GM21367 (cell line): ENCODE results near the gene WWOX.

Experiments used
- ATAC-seq: cut with Tn5 transposase; IDR thresholded peaks from one replicate; pipeline ENCODE4 v1.9.1; 2021; ENCODE audit not compliant: unreplicated experiment

Gene WWOX

DNA sequence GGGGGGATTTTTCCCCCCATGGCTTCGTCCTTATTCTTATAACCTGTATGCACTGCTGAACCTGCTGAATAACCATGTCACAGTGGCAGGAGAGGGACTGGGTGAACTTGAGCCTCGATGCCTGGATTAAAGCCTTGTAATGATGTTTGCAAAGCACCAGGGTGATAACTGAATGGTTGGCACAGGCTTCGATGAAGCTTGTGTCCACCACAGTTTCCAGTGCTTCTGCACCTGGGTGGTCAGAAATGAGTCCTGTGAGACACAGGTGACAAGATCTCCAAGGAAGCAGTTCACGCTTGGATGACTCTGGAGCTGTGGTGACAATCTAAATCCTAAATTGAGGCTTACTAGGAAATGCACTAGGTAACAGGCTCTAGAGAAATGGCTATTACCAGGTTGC lies 771.8 kb downstream of the WWOX start:
- no peak for ATAC-seq

GRCh38 chr16:78876671-78877070 lies 777.2 kb downstream of the WWOX start:
- no peak for ATAC-seq

GRCh38 chr16:78877114-78877655 lies 777.7 kb downstream of the WWOX start:
- ATAC-seq: no peak

GRCh38 chr16:78878570-78878969 lies 779.1 kb downstream of the WWOX start:
- ATAC-seq: no peak

DNA sequence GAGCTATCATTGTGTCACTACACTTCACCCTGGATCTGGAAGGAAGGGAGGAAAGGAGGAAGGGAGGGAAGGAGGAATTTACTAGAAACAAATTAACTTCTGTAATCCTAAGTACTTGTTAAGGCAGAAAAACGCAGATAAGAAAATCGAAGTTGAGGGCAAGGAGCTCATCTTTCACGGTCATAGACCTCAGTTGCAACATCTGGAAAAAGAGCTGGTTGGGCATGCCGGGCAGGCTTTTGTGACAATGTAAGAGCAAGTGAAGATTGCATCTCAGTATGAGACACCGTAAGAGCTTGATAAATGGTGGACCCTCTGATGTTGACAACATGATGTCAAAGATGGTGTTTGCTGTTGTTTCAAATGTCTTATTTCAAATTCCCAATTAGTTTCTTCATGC lies 779.6 kb downstream of the WWOX start:
- no peak for ATAC-seq

DNA sequence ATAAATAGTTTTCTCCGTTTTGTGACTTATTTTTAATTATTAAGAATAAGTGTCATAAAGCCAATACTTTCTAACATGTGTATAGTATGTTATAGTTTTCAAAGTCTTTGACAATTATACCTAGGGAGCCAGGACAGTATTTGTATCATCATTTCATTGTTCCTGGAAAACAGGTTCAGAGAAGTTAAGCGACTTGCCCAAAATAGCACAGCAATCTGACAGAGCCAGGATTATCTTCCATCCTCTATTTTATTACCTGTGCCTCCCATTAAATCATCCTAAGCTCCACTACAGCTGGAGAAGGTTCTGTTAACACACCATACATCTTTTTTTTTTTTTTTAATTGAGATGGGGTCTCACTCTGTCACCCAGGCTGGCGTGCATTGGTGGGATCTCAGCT lies 782.7 kb downstream of the WWOX start:
- no peak for ATAC-seq

- no peak for ATAC-seq
Observed at GRCh38 chr16:78882751-78883150, 783.3 kb downstream of the WWOX start.

DNA sequence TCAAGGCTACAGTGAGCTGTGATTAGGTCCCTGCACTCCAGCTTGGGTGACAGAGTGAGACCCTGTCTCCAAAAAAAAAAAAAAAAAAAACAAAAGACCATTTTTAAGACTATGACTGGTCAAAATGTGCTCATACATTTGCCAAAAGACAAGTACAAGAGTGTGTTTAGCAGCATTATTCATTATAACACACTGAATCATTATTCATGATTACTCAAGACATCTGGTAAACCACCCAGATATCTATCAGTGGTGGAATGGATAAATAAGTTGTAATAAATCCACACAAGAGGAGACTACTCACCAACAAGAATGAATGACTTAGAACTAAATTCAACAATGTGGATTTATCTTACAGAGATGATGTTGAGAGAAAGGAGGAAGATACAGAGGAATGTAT lies 784.8 kb downstream of the WWOX start:
- no peak for ATAC-seq

GRCh38 chr16:78889346-78889745 lies 789.9 kb downstream of the WWOX start:
- ATAC-seq: no peak

- no peak for ATAC-seq
Observed at GRCh38 chr16:78890373-78890895, 791.0 kb downstream of the WWOX start.

- ATAC-seq: no peak
Observed at GRCh38 chr16:78892951-78893733, 793.7 kb downstream of the WWOX start.

DNA sequence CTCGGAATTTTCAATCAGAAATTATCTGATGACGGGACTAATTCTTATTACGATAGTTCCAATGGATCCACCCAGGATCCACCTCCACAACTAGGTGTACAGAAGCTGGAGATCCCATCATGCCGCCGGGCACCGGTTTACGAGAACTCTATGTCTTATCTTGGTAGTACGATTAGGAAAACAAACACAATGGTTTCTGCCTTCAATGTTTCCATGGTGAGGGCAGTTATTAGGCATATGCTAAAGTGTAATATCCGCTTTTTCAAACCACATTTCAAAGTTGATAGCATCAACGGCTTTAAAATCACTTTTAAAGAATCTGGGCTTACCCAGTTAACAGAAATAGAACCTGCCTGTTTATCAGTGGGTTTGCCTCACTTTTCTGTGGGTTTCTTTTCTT lies 795.4 kb downstream of the WWOX start:
- no peak for ATAC-seq

DNA sequence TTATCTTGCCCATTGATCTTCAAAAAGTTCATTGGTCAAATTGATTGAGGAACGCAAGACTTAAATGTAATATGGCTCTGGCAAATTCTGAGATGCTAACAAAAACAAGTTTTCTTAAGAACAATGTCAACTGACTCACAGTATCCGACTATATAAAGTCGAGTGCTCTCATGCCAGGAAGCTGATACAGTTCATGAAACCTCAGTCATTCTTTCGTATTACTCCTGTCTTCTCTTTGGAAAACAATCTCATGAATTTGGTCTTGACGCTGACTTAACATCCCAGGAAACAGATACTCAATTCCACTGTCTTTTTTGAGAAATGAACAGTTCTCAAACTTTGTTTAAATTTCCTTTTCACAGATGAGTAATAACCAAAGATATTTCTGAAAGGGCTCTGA lies 796.2 kb downstream of the WWOX start:
- ATAC-seq: no peak

GRCh38 chr16:78896280-78896679 lies 796.8 kb downstream of the WWOX start:
- no peak for ATAC-seq

GRCh38 chr16:78897299-78897698 lies 797.8 kb downstream of the WWOX start:
- no peak for ATAC-seq

GRCh38 chr16:78900044-78900811 lies 800.8 kb downstream of the WWOX start:
- ATAC-seq: no peak

- no peak for ATAC-seq
Observed at GRCh38 chr16:78900966-78901365, 801.5 kb downstream of the WWOX start.

GRCh38 chr16:78902321-78902720 lies 802.9 kb downstream of the WWOX start:
- no peak for ATAC-seq

GRCh38 chr16:78903237-78903636 lies 803.8 kb downstream of the WWOX start:
- ATAC-seq: no peak

GRCh38 chr16:78903843-78904242 lies 804.4 kb downstream of the WWOX start:
- no peak for ATAC-seq

DNA sequence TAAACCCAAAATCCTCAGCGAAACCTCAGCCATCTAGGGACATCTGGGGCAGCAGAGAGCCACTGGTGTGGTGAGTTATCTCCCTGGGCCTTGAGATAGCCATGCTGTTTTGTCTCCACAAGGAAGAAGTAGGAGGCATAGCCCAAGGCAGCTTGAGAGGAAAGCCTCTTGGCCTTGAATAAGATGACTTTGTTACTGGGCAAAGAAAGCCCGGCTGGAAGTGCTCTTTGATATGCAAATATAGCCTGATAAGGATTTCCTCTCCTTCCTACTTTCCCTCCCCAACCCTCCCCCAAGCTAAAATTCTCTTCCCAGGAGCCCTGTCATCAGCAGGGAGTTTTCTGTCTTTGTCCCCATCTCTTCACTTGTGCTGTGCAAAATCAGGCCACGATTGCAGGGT lies 806.7 kb downstream of the WWOX start:
- ATAC-seq: no peak

- no peak for ATAC-seq
Observed at GRCh38 chr16:78909226-78909625, 809.8 kb downstream of the WWOX start.
